ENCODE data around the gene SMG5. TPM values are rescaled to one million over a fixed set of nuclear protein-coding genes. Genes with fewer than 3 reads are reported as not detected.

The SMG5 gene
- total RNA-seq, 1 donor from 2014 or later, result 114 TPM

DNA sequence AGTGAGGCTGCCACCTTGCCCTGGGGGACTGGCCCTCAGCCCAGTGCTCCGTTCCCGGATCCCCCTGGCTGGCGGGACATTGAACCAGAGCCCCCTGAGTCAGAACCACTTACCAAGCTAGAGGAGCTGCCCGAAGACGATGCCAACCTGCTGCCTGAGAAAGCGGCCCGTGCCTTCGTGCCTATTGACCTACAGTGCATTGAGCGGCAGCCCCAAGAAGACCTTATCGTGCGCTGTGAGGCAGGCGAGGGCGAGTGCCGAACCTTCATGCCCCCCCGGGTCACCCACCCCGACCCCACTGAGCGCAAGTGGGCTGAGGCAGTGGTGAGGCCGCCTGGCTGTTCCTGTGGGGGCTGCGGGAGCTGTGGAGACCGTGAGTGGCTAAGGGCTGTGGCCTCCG is 2.8 kb upstream of the SMG5 start:
- Mint-ChIP-seq H3K27me3 (no peaks in the 10 kb centered on the region), H3K9me3 (ENCODE audit: low read depth) (no peaks in the 10 kb centered on the region), H3K27ac (no peak overlapping the region), H3K36me3 (ENCODE audit: insufficient read depth) (peaks cover 1% of the 10 kb centered on the region), H3K4me1 (ENCODE audit: low read depth) (peaks cover 28% of the 10 kb centered on the region), H3K4me3 (ENCODE audit: low read depth) (no peak overlapping the region)
- no peak for DNase-seq (ENCODE audit: low spot score, unreplicated experiment)
- no peak for TF ChIP-seq CTCF (IDR thresholded peaks at IDR 0.05; ENCODE audit: unreplicated experiment)

DNA sequence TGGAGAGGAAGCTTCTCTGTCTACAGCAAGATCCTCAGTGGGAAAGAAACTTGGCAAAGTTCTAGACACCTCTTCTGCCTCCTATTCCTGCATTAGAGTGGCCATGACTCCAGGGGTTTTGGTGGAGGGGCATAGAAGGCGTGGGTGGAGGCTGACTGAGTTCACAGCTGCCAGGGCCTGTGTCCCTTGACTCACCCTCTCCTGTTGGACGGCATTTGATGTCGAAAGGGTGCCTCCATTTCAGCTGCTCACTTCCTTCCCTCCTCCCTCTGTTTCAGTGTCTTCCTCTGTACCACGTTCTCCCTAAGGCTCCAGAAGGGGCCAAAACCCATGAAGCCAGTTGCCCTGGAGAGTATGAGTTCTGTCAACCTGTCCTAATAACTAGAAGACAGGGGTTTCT is 2.1 kb upstream of the SMG5 start:
- Mint-ChIP-seq H3K27ac (no peak overlapping the region), H3K4me1 (ENCODE audit: low read depth) (peaks cover 28% of the 10 kb centered on the region), H3K9me3 (ENCODE audit: low read depth) (no peaks in the 10 kb centered on the region), H3K27me3 (no peaks in the 10 kb centered on the region), H3K36me3 (ENCODE audit: insufficient read depth) (peaks cover 1% of the 10 kb centered on the region), H3K4me3 (ENCODE audit: low read depth) (peak overlapping the region; percentile 88)
- no peak for TF ChIP-seq CTCF (IDR thresholded peaks at IDR 0.05; ENCODE audit: unreplicated experiment)
- no peak for DNase-seq (ENCODE audit: low spot score, unreplicated experiment)

- Mint-ChIP-seq H3K4me3 (ENCODE audit: low read depth) (peak within 1 kb of the TSS; percentile 88), H3K27ac (peak within 1 kb of the TSS; percentile 96), H3K9me3 (ENCODE audit: low read depth) (no peaks in the 10 kb centered on the region), H3K4me1 (ENCODE audit: low read depth) (peaks cover 28% of the 10 kb centered on the region), H3K36me3 (ENCODE audit: insufficient read depth) (peaks cover 1% of the 10 kb centered on the region), H3K27me3 (no peaks in the 10 kb centered on the region)
- no peak for TF ChIP-seq CTCF (IDR thresholded peaks at IDR 0.05; ENCODE audit: unreplicated experiment)
- no peak for DNase-seq (ENCODE audit: low spot score, unreplicated experiment)
Observed at GRCh38 chr1:156284112-156284511, 1.5 kb upstream of the SMG5 start, which contains the start of gene TMEM79. TSS of gene TMEM79 (plus strand) at chr1:156284325. CDS start at chr1:156285227, 902 bp downstream.

DNA sequence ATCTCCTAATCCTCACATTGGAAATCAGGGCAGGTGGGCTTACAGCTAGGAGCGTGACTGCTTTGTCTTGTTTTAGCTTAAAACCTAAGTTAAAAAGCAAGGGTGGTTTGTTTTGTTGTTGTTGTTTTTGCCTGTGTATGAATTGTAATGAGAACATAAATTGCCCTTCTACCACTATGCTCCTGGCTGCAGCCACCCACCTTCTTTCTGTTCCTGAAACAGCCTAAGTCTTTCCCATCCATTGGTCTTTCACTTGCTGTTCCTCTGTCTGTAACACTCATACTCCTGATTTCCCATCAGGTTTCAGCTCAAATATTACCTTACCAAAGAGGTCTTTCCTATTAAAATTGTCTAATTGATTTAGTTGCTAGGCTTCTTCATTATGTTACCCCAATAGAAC is 896 bp upstream of the SMG5 start:
- no peak for DNase-seq (ENCODE audit: low spot score, unreplicated experiment)
- peaks cover 28% of the 10 kb centered on the region for H3K4me1 Mint-ChIP-seq (ENCODE audit: low read depth)
- no peaks in the 10 kb centered on the region for H3K9me3 Mint-ChIP-seq (ENCODE audit: low read depth)
- H3K27ac Mint-ChIP-seq, result peak overlapping the region; percentile 96
- no peak for TF ChIP-seq CTCF (IDR thresholded peaks at IDR 0.05; ENCODE audit: unreplicated experiment)
- H3K36me3 Mint-ChIP-seq (ENCODE audit: insufficient read depth), result peaks cover under 1% of the 10 kb centered on the region
- H3K4me3 Mint-ChIP-seq (ENCODE audit: low read depth), result peak overlapping the region; percentile 88
- H3K27me3 Mint-ChIP-seq, result no peaks in the 10 kb centered on the region

DNA sequence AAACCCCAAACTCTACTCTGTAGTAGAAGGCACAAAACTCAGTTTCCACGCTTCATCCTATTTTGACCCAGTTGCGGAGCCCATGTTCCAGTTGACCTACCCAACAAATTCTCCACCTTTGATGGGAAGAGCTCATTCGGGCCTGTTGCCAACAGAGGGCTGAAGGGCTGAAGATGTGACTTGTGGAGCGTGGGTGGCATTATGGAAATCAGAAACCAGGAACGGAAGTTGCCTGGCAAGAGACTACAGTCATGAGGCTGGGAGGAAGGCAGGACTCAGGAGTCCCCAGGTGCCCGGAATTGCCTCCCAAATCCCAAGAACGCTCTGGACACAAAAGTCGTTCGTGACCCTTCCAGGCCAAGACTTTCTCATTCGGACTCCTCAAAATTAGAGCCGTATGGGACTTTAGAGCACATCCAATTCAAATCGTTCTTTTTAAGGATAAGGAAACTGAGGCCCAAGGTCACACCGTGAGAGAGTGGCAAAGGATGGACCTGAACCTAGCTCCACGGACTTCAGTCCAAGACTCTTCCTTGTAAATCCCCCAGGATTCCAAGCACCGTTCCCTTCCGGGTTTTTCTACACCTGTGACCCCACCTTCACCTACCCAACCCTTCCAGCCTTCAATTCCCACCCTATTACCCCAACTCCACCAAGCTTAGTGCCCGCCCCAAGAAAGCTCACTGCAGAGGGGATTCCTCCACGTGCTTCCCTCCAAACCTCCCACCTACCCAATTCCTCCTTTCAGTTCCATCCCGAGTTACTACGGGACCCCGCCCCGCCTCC is 739 bp downstream of the SMG5 start:
- TF ChIP-seq CTCF (IDR thresholded peaks at IDR 0.05; ENCODE audit: unreplicated experiment), result no peak
- peaks cover 28% of the 10 kb centered on the region for H3K4me1 Mint-ChIP-seq (ENCODE audit: low read depth)
- H3K27ac Mint-ChIP-seq, result peak overlapping the region; percentile 96
- H3K36me3 Mint-ChIP-seq (ENCODE audit: insufficient read depth), result peaks cover 5% of the 10 kb centered on the region
- no peaks in the 10 kb centered on the region for H3K27me3 Mint-ChIP-seq
- no peak for DNase-seq (ENCODE audit: low spot score, unreplicated experiment)
- H3K4me3 Mint-ChIP-seq (ENCODE audit: low read depth), result peak overlapping the region; percentile 88
- H3K9me3 Mint-ChIP-seq (ENCODE audit: low read depth), result no peaks in the 10 kb centered on the region
